GM06990 (cell line): ENCODE measurements around the gene BTAF1.
"Not testable (repeated sequence)": the region's sequence is repeated elsewhere in the genome, so short reads cannot be mapped to it uniquely, and the experiment has no call there.

ENCODE experiments used
- DNase-seq: peaks from one replicate; pipeline ENCODE4 v3.0.0-alpha.2; 2011; ENCODE audit not compliant: insufficient read length; ENCODE audit errors: extremely low read depth
- H3K27me3 ChIP-seq: replicated peaks from 2 replicates; pipeline ENCODE4 v1.6.0; 2011; ENCODE audit warnings: low read length; ENCODE audit not compliant: control insufficient read depth, insufficient read depth
- H3K36me3 ChIP-seq: 2 replicates; pipeline ENCODE4 v1.5.1; 2011; ENCODE audit warnings: low read length; ENCODE audit not compliant: control insufficient read depth, insufficient read depth
- H3K4me3 ChIP-seq: replicated peaks from 2 replicates; pipeline ENCODE4 v1.5.1; 2011; ENCODE audit warnings: low read depth, mild to moderate bottlenecking, control low read depth, low read length
- CTCF ChIP-seq: IDR thresholded peaks from 2 replicates; pipeline ENCODE4 v1.5.1; 2011; ENCODE audit warnings: low read length, control low read depth, mild to moderate bottlenecking, inconsistent platforms; ENCODE audit not compliant: insufficient read depth, poor library complexity, severe bottlenecking

BTAF1 gene

DNA sequence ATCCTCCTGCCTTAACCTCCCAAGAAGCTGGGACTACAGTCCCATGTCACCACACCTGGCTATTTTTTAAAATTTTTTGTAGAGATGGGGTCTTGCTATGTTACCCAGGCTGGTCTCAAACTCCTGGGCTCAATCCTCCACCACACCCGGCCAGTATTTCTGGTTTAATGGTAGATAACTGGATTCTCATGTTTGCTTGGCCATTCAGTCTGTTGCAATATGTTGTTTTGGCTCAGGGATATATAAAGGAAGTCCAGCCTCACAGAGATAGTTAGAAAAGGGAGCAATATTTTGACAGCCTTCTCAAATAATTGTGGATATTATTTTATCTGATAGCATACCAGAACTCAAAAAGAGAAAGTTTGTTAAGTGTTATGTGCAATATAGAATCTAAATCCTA, 82.4 kb downstream of the BTAF1 start:
- no peak overlapping the region for H3K4me3 ChIP-seq
- H3K36me3 ChIP-seq, result peaks cover 2% of the 10 kb centered on the region
- no peak for TF ChIP-seq CTCF
- no peak for DNase-seq
- H3K27me3 ChIP-seq, result no peaks in the 10 kb centered on the region

DNA sequence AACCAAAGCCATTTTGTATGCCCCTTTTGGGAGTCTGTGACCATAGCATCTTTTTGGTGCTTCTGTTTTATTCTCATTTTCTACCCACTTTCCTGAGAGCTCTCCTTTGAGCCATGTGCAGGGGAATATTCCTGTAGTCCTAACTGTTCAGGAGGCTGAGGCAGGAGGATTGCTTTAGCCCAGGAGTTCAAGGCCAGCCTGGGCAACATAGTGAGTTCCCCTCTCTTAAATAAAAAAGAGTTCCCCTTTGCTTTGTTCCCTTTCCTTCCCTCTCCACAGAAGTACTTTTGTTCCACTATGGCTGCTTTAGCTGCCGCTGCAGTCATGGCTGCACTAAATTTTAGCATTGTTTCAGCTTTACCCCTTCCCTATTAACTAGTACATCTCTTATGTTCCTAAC, 85.9 kb downstream of the BTAF1 start:
- peaks cover 5% of the 10 kb centered on the region for H3K36me3 ChIP-seq
- no peak overlapping the region for H3K4me3 ChIP-seq
- TF ChIP-seq CTCF, result no peak
- no peak for DNase-seq
- H3K27me3 ChIP-seq, result no peaks in the 10 kb centered on the region

DNA sequence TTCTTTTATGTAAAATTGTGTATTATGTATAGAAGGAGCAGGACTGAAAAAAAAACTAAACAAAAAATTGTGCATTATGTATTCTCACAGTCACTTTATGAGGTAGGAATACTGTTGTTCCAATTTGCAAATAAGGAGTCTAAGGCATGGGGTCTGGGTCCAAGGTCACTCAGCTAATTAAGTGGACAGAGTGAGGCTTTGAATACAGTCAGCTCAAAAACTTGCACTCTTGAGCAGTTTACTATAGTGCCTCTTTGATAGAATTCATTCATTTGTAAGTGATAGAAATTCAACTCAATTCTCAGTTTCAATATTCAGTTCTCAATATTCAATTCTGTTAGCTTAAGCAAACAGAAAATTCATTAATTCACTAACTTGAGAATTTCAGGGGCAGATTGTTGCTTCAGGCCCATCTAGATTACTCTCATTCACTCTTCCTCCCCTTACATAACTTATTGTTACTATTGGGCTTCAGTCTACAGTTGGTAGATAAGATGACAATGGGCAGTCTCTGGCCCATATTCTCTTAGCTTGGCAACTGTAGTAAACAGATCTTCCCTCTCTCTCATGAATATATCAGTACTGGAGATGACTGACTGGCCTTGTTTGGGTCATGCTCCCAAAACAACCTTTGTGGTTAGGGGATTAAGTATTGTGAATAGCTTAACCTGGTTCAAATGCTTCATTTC, 86.6 kb downstream of the BTAF1 start:
- Histone ChIP-seq H3K27me3 (no peaks in the 10 kb centered on the region), H3K36me3 (peaks cover 5% of the 10 kb centered on the region), H3K4me3 (no peak overlapping the region)
- no peak for TF ChIP-seq CTCF
- DNase-seq, result no peak

DNA sequence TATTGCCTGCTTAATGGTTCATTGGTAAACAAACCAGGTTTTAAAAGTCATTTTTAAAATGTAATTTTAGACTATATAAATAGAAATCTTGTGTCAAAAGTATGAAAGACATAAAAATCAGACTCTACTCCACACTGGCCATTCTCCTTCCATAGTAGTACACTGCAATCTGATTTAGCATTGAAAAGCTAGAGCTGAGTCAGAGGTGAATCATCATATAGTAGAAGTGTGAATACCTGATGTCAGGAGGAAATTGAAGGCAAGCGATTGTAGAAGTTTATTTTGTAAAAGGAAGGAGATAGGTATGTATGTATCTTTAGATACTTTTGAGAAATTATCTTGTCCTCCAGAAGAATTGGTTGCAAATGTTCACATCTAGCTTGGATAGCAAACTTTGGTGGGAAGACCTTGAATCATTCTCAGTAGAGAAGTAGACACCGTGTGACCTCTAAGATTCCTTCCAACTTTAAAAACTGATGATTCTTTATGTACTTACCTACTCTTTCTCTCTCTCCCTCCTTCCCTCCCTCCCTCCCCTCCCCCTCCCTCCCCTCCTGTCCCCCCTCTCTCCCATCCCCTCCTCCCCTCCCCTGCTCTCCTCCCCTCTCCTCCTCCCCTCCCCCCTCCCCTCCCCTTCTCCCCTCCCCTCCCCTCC, 88.1 kb downstream of the BTAF1 start:
- no peak for DNase-seq
- Histone ChIP-seq H3K4me3 (no peak overlapping the region), H3K27me3 (no peaks in the 10 kb centered on the region), H3K36me3 (peaks cover 5% of the 10 kb centered on the region)
- TF ChIP-seq CTCF, result no peak

- H3K4me3 ChIP-seq, result no peak overlapping the region
- H3K27me3 ChIP-seq, result no peaks in the 10 kb centered on the region
- no peak for DNase-seq
- H3K36me3 ChIP-seq, result peaks cover 10% of the 10 kb centered on the region
- no peak for TF ChIP-seq CTCF
These were observed 91.0 kb downstream of the BTAF1 start for GRCh38 chr10:92014620-92015019.

GRCh38 chr10:92024700-92025099, 101.1 kb downstream of the BTAF1 start:
- no peak for TF ChIP-seq CTCF
- H3K4me3 ChIP-seq, result no peak overlapping the region
- peaks cover 12% of the 10 kb centered on the region for H3K36me3 ChIP-seq
- DNase-seq, result no peak
- no peaks in the 10 kb centered on the region for H3K27me3 ChIP-seq

- not testable (repeated sequence) for H3K4me3 ChIP-seq, H3K27me3 ChIP-seq, DNase-seq
- H3K36me3 ChIP-seq, result peaks cover 12% of the 10 kb centered on the region
These were observed 101.8 kb downstream of the BTAF1 start for GRCh38 chr10:92025340-92025739.
